ENCODE measurements around the gene SPSB1. TPM values are rescaled to one million over a fixed set of nuclear protein-coding genes. Genes with fewer than 3 reads are reported as not detected.

The SPSB1 gene
- total RNA-seq, 2 donors from 2014 or later: 20.4 to 26.9 TPM

DNA sequence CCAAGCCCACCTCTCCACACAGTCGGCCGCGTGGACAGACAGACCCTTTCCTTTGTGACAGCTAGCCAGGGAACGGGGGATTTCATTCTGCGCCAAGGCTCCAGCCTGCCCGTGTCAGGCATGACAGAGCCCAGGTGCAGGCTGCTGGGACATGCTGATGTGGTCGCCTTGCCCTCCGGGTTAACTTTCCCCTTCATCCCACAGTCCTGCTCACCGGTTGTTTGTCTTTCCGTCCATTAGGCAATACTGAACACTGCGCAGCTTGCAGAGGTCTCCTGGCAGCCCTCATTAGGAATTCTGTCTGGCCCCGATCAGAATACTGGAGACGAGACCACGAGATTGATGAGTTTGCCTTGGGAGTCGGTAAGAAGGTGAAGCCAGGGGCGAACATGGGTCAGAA is 62.8 kb downstream of the SPSB1 start:
- Mint-ChIP-seq H3K4me1 (peaks cover 5% of the 10 kb centered on the region), H3K4me3 (no peak overlapping the region), H3K27ac (no peak overlapping the region), H3K9me3 (no peaks in the 10 kb centered on the region), H3K36me3 (ENCODE audit: low read depth) (peaks cover 34% of the 10 kb centered on the region), H3K27me3 (ENCODE audit: insufficient read depth) (no peaks in the 10 kb centered on the region)
- H3K4me1 ChIP-seq (ENCODE audit: control insufficient read depth, insufficient read depth, low read length): peaks cover 5% of the 10 kb centered on the region
- H3K27ac ChIP-seq (ENCODE audit: low read depth, low read length): no peak overlapping the region
- H3K9ac ChIP-seq (ENCODE audit: extremely low read depth, low read length, poor library complexity, severe bottlenecking): no peak overlapping the region
- H3K27me3 ChIP-seq (ENCODE audit: control insufficient read depth, insufficient read depth, low read length, poor library complexity, severe bottlenecking): no peaks in the 10 kb centered on the region
- no peak overlapping the region for H3K4me3 ChIP-seq (ENCODE audit: low read length)
- H3K9me3 ChIP-seq (ENCODE audit: control insufficient read depth, low read length): no peaks in the 10 kb centered on the region
- DNase-seq: no peak
- peaks cover 19% of the 10 kb centered on the region for H3K36me3 ChIP-seq (ENCODE audit: control insufficient read depth, insufficient read depth, low read length)
- TF ChIP-seq CTCF (conservative IDR thresholded peaks at IDR 0.05): no peak
- WGBS, 2 experiments (ENCODE audit: insufficient coverage in 1 of 2, insufficient read length in 1 of 2): 94 to 97% methylated on average over 12 to 16 of the region's 16 CpGs

DNA sequence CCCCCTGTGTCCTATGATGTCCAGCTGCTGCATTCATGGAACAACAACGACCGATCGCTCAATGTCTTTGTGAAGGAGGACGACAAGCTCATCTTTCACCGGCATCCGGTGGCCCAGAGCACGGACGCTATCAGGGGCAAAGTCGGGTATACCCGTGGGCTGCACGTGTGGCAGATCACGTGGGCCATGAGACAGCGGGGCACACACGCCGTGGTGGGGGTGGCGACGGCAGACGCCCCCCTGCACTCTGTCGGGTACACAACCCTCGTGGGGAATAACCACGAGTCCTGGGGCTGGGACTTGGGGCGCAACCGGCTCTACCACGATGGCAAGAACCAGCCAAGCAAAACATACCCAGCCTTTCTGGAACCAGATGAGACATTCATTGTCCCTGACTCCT is 63.3 kb downstream of the SPSB1 start:
- no peak for DNase-seq
- Histone ChIP-seq H3K36me3 (ENCODE audit: control insufficient read depth, insufficient read depth, low read length) (peaks cover 19% of the 10 kb centered on the region), H3K4me1 (ENCODE audit: control insufficient read depth, insufficient read depth, low read length) (peaks cover 5% of the 10 kb centered on the region), H3K9ac (ENCODE audit: extremely low read depth, low read length, poor library complexity, severe bottlenecking) (no peak overlapping the region), H3K27me3 (ENCODE audit: control insufficient read depth, insufficient read depth, low read length, poor library complexity, severe bottlenecking) (no peaks in the 10 kb centered on the region), H3K4me3 (ENCODE audit: low read length) (no peak overlapping the region), H3K9me3 (ENCODE audit: control insufficient read depth, low read length) (no peaks in the 10 kb centered on the region), H3K27ac (ENCODE audit: low read depth, low read length) (no peak overlapping the region)
- no peaks in the 10 kb centered on the region for H3K9me3 Mint-ChIP-seq
- H3K4me1 Mint-ChIP-seq: peaks cover 5% of the 10 kb centered on the region
- no peak for TF ChIP-seq CTCF (conservative IDR thresholded peaks at IDR 0.05)
- no peaks in the 10 kb centered on the region for H3K27me3 Mint-ChIP-seq (ENCODE audit: insufficient read depth)
- no peak overlapping the region for H3K27ac Mint-ChIP-seq
- 93 to 95% methylated on average over 23 to 24 of the region's 24 CpGs for WGBS, 2 experiments (ENCODE audit: insufficient coverage in 1 of 2, insufficient read length in 1 of 2)
- H3K36me3 Mint-ChIP-seq (ENCODE audit: low read depth): peaks cover 34% of the 10 kb centered on the region
- H3K4me3 Mint-ChIP-seq: no peak overlapping the region

- no peaks in the 10 kb centered on the region for H3K9me3 Mint-ChIP-seq
These were observed 64.3 kb downstream of the SPSB1 start for GRCh38 chr1:9356829-9357466.

More at GRCh38 chr1:9356829-9357466, 64.3 kb downstream of the SPSB1 start:
- H3K9ac ChIP-seq (ENCODE audit: extremely low read depth, low read length, poor library complexity, severe bottlenecking): no peak overlapping the region
- H3K9me3 ChIP-seq (ENCODE audit: control insufficient read depth, low read length): no peaks in the 10 kb centered on the region
- Mint-ChIP-seq H3K27me3 (ENCODE audit: insufficient read depth) (no peaks in the 10 kb centered on the region), H3K36me3 (ENCODE audit: low read depth) (peaks cover 34% of the 10 kb centered on the region), H3K4me3 (no peak overlapping the region), H3K4me1 (no peaks in the 10 kb centered on the region), H3K27ac (no peak overlapping the region)
- H3K27ac ChIP-seq (ENCODE audit: low read depth, low read length): no peak overlapping the region
- H3K4me3 ChIP-seq (ENCODE audit: low read length): no peak overlapping the region
- H3K4me1 ChIP-seq (ENCODE audit: control insufficient read depth, insufficient read depth, low read length): peaks cover 5% of the 10 kb centered on the region
- H3K27me3 ChIP-seq (ENCODE audit: control insufficient read depth, insufficient read depth, low read length, poor library complexity, severe bottlenecking): no peaks in the 10 kb centered on the region
- DNase-seq: no peak
- no peak for TF ChIP-seq CTCF (conservative IDR thresholded peaks at IDR 0.05)
- 97 to 100% methylated on average over 2 of the region's 2 CpGs for WGBS, 2 experiments (ENCODE audit: insufficient coverage in 1 of 2, insufficient read length in 1 of 2)
- peaks cover 19% of the 10 kb centered on the region for H3K36me3 ChIP-seq (ENCODE audit: control insufficient read depth, insufficient read depth, low read length)
